ENCODE data around the gene MRPS12. TPM values are rescaled to one million over a fixed set of nuclear protein-coding genes. Genes with fewer than 3 reads are reported as not detected.

Gene MRPS12
- total and polyA plus RNA-seq, 9 of the 15 experiments (the other 6 are each of a cell fraction or from before 2014, with no cell fraction given) = 8.1 to 174 (median 52.0) TPM

GRCh38 chr19:38975214-38975860, 44.6 kb downstream of the MRPS12 start, which contains the start of gene FBXO17 (continued):
- TF ChIP-seq E4F1 (CRISPR knock-in tag; IDR thresholded peaks at IDR 0.05; ENCODE audit: borderline replicate concordance) (no peak), ZNF785 (CRISPR knock-in tag; IDR thresholded peaks at IDR 0.05) (no peak), YBX1 (IDR thresholded peaks at IDR 0.05) (no peak), ZNF77 (CRISPR knock-in tag; IDR thresholded peaks at IDR 0.05) (no peak), ZNF146 (CRISPR knock-in tag; IDR thresholded peaks at IDR 0.05; ENCODE audit: unreplicated experiment) (no peak), PCBP2 (IDR thresholded peaks at IDR 0.05; ENCODE audit: low read depth, low read length, poor library complexity, severe bottlenecking) (no peak), POLR2AphosphoS2 (IDR thresholded peaks at IDR 0.05; ENCODE audit: low read length) (no peak), SAFB2 (IDR thresholded peaks at IDR 0.05; ENCODE audit: borderline replicate concordance, low read depth, low read length, severe bottlenecking) (no peak), ATF3 (IDR thresholded peaks at IDR 0.05) (no peak), ATF3 (CRISPR knock-in tag; conservative IDR thresholded peaks at IDR 0.05) (no peak), SRSF1 (IDR thresholded peaks at IDR 0.05; ENCODE audit: low read depth, low read length) (no peak)
- TF ChIP-seq, protein P1, sequence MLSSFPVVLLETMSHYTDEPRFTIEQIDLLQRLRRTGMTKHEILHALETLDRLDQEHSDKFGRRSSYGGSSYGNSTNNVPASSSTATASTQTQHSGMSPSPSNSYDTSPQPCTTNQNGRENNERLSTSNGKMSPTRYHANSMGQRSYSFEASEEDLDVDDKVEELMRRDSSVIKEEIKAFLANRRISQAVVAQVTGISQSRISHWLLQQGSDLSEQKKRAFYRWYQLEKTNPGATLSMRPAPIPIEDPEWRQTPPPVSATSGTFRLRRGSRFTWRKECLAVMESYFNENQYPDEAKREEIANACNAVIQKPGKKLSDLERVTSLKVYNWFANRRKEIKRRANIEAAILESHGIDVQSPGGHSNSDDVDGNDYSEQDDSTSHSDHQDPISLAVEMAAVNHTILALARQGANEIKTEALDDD (IDR thresholded peaks at IDR 0.05) = no peak
- TF ChIP-seq, protein P2, sequence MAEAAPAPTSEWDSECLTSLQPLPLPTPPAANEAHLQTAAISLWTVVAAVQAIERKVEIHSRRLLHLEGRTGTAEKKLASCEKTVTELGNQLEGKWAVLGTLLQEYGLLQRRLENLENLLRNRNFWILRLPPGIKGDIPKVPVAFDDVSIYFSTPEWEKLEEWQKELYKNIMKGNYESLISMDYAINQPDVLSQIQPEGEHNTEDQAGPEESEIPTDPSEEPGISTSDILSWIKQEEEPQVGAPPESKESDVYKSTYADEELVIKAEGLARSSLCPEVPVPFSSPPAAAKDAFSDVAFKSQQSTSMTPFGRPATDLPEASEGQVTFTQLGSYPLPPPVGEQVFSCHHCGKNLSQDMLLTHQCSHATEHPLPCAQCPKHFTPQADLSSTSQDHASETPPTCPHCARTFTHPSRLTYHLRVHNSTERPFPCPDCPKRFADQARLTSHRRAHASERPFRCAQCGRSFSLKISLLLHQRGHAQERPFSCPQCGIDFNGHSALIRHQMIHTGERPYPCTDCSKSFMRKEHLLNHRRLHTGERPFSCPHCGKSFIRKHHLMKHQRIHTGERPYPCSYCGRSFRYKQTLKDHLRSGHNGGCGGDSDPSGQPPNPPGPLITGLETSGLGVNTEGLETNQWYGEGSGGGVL (CRISPR knock-in tag; IDR thresholded peaks at IDR 0.05) = no peak
- TF ChIP-seq, protein P3, sequence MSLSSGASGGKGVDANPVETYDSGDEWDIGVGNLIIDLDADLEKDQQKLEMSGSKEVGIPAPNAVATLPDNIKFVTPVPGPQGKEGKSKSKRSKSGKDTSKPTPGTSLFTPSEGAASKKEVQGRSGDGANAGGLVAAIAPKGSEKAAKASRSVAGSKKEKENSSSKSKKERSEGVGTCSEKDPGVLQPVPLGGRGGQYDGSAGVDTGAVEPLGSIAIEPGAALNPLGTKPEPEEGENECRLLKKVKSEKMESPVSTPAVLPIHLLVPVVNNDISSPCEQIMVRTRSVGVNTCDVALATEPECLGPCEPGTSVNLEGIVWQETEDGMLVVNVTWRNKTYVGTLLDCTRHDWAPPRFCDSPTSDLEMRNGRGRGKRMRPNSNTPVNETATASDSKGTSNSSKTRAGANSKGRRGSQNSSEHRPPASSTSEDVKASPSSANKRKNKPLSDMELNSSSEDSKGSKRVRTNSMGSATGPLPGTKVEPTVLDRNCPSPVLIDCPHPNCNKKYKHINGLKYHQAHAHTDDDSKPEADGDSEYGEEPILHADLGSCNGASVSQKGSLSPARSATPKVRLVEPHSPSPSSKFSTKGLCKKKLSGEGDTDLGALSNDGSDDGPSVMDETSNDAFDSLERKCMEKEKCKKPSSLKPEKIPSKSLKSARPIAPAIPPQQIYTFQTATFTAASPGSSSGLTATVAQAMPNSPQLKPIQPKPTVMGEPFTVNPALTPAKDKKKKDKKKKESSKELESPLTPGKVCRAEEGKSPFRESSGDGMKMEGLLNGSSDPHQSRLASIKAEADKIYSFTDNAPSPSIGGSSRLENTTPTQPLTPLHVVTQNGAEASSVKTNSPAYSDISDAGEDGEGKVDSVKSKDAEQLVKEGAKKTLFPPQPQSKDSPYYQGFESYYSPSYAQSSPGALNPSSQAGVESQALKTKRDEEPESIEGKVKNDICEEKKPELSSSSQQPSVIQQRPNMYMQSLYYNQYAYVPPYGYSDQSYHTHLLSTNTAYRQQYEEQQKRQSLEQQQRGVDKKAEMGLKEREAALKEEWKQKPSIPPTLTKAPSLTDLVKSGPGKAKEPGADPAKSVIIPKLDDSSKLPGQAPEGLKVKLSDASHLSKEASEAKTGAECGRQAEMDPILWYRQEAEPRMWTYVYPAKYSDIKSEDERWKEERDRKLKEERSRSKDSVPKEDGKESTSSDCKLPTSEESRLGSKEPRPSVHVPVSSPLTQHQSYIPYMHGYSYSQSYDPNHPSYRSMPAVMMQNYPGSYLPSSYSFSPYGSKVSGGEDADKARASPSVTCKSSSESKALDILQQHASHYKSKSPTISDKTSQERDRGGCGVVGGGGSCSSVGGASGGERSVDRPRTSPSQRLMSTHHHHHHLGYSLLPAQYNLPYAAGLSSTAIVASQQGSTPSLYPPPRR (CRISPR knock-in tag; IDR thresholded peaks at IDR 0.05; ENCODE audit: borderline replicate concordance) = no peak
- TF ChIP-seq, protein P4, sequence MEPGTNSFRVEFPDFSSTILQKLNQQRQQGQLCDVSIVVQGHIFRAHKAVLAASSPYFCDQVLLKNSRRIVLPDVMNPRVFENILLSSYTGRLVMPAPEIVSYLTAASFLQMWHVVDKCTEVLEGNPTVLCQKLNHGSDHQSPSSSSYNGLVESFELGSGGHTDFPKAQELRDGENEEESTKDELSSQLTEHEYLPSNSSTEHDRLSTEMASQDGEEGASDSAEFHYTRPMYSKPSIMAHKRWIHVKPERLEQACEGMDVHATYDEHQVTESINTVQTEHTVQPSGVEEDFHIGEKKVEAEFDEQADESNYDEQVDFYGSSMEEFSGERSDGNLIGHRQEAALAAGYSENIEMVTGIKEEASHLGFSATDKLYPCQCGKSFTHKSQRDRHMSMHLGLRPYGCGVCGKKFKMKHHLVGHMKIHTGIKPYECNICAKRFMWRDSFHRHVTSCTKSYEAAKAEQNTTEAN (CRISPR knock-in tag; IDR thresholded peaks at IDR 0.05) = no peak
